EL (cell line): Measurements from ENCODE around the gene FUOM.
"Not testable (repeated sequence)": the region's sequence is repeated elsewhere in the genome, so short reads cannot be mapped to it uniquely, and the experiment has no call there.

Source experiments
- DNase-seq: peaks from one replicate; pipeline ENCODE4 v3.0.0-alpha.2; 2016

The FUOM gene

DNA sequence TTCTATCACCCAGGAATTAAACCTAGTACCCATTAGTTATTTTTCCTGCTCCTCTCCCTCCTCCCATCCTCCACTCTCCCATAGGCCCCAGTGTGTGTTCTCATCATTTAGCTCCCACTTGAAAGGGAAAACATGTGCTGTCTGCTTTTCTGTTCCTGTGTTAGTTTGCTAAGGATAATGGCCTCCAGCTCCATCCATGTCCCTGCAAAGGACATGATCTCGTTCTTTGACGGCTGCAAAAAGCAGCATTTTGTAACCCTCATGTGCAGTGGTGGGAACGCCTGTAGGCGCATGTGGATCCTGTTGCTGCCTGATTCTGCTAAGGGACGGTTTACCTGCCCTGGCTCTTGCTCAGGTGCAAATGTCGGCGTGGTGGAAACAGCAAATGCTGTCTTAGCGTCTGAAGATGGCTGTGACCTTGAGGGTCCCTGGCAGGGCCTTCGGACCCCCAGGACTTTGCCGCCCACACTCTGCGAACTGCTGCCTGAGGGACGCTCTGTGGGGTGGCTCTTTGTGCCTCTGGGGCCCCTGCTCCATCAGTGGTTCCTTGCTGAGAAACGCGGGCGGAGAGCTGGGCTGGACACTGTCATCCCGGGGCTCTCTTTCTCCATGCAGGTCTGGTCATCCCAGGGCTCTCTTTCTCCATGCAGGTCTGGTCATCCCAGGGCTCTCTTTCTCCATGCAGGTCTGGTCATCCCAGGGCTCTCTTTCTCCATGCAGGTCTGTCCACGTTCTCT, 30.6 kb upstream of the FUOM start:
- no peak for DNase-seq

DNA sequence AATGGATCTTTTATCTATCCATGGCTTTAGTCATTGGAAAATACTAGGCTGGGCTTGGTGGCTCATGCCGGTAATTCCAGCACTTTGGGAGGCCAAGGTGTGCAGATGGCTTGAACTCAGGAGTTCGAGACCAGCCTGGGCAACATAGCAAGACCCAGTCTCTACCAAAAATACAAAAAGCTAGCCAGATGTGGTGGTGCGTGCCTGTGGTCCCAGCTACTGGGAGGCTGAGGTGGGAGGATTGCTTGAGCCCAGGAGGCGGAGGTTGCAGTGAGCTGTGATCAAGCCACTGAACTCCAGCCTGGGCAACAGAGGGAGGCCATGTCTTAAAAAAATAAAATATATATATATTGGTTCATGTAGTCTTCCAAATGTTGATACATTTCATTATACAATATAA, 29.1 kb upstream of the FUOM start:
- not testable (repeated sequence) for DNase-seq

DNA sequence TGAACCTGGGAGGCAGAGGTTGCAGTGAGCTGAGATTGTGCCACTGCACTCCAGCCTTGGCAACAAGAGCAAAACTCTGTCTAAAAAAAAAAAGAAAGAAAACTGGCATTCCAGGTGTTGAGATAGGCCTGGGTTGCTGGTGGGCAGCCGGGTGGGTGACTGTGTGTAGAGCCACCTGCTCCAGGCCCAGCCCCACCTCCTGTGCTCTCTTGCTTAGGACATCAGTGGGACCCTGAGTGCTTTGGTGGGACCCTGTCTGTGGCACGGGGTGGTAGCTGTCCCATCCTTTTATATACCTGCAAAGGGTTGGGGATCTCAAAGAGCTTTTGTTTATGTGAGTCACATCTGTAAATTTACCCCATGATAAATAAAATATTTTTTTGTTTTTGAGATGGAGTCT, 27.4 kb upstream of the FUOM start:
- DNase-seq = no peak

DNA sequence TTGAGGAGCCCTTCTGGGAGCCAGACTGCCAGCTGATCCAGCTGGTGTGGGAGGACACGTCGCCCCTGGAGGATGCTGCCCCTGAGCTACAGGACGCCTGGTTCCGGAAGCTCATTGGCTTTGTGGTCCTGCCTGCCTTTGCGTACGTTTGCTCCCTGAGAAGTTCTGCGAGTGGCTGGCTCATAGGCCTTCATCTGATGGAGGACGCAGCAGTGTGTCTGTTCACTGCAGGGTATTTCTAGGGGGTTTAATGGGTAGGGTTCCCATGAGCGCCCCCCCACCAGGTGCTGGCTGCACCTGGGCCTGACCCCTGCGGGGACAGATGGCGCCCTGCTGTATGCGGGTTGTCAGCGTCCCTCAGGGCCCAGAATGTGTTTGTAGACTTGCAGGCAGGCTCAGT, 26.3 kb upstream of the FUOM start:
- no peak for DNase-seq

DNA sequence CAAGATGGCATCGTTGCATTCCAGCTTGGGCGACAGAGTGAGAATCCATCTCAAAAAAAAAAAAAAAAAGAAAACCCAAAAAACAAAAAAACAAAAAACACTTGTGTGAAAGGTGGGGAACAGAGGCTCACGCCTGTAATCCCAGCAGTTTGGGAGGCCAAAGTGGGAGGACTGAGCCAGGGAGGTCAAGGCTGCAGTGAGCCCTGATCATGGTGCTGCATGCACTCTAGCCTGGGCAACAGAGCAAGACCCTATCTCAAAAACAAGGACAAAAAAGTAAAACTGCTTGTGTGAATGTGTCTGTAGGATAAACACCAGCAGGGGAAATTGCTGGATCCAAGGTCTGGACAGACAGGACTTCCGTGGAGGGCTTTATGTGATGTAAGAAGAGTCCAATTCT, 25.7 kb upstream of the FUOM start:
- no peak for DNase-seq

DNA sequence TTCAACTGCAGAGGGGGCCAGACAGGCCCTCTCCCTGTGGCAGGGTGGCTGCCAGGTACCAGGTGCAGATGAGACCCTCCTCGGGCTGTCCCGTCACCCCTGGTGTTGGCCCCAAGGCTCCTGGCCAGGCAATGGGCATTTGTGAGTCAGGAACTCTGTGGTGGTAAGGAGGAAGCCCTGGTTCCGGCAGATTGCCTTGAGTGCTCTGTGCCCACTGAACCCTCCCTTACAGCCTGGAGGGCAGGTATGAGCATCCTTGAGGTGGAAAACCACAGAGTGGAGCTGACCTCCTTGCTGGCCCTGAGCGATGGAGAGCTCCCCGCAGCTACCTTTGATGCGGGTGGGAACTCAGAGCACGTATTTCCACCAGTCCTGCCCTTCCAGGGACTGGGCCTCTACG, 23.2 kb upstream of the FUOM start:
- DNase-seq = no peak

DNA sequence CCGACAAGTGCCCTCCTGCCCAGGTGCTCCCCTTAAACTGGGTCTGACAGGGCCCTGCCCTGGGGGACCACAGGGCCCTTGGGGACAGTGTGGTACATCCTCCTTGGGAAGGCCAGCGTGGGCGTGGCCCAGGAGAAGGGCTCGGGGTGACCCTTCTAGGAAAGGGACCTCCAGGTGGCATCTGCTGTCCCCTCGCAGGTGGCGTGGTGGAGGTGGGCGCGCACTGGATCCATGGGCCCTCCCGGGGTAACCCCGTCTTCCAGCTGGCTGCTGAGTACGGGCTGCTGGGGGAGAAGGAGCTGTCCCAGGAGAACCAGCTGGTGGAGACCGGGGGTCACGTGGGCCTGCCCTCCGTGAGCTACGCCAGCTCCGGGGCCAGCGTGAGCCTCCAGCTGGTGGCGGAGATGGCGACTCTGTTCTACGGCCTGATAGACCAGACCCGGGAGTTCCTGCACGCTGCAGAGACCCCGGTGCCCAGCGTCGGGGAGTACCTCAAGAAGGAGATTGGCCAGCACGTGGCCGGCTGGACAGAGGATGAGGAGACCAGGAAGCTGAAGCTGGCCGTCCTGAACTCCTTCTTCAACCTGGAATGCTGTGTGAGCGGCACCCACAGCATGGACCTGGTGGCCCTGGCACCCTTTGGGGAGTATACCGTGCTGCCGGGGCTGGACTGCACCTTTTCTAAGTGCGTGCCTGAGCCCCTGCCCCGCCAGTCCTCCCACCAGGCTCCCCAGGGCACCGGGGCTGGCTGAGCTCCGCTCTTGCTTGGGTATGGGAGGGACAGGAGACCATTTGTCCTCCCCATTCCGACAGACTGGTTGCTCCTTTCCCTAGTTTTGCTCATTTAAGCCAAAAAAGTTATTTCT, 22.2 kb upstream of the FUOM start:
- DNase-seq = no peak

DNA sequence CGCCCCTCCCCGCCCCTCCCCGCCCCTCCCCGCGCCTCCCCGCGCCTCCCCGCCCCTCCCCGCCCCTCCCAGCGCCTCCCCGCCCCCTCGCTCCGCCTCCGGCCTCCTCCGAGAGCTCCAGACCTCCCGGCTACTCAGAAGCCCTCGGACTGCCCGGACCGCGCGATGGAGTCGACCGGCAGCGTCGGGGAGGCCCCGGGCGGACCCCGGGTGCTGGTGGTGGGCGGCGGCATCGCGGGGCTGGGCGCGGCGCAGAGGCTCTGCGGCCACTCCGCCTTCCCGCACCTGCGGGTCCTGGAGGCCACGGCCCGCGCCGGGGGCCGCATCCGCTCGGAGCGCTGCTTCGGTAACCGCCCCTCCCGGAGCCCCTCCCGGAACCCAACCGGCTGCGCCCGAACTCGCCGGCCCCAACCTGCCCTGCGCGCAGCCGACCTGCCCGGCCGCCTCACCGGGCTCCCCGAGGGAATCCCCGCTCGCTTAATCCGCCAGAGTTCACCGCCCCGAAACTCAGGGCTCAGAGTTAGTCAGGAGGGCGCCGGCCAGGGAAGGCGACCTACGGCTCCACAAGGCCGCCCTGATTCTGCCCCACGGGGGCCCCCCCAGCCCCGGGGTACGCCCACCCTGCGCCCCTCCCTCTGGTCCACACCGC, 21.5 kb upstream of the FUOM start, which contains the start of gene PAOX:
PAOX (plus strand) TSS at position 111 of the 649 bp plus-strand sequence; CDS start at position 166, 55 bp downstream.
- peak; percentile 66 for DNase-seq

DNA sequence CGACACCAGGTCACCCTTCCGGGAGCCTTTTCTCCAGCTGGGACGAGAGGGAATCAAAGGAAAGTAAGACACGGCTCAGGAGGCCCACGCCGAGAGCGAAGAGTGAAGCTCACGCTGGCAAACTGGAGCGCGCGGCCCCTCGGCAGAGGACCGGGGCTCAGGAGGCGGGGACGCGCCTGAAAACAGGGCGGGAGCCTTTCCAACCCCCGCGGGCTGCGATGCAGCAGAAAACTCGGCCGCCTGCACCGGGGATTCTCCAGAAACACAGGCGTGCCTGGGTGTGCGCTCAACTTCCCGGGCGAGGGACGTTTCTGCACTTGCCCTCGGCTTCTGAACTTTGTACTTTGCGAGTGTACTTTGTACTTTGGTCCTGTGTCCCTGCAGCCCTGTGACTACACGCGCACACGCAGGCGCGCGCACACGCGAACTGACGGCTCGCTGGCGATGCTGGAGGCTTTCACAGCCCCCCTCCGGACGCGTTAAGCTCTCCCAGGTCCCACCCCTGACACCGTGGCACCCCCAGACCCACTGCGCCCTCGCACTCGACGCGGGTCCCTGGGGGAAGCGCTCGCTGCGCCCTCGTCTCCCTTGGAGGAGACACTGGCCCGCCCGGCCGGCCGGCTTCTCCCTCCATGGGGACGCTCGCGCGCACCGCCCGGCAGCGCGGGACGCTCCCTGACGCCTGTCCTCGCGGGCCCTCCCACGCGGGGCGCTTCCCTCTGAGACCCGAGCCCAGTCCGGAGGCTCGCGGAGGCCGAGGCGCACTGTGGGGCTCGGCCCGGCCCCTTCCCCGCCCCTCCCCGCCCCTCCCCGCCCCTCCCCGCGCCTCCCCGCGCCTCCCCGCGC, 20.7 kb upstream of the FUOM start:
- DNase-seq = peak; percentile 58

DNA sequence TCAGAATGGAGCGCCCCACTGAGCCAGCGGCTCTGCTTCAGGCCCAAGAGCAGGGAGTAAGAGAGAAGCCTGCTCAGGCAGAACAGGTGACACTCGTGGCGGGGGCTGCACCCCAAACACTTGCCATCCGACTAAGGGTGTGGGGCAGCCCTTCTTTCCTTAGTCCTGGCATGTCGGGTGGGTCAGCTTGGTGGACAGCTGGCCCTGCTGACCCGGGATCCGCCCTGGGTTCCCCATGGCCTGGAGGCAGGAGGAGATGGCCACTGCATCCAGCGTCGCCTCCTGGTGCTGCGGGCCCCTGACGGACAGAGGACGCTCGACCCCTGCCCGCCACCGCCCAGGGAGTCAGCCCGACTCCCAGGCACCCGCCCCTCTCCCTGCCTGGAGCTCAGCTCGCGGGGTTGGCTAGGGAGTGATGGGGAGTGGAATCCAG, 20.0 kb upstream of the FUOM start:
- no peak for DNase-seq

DNA sequence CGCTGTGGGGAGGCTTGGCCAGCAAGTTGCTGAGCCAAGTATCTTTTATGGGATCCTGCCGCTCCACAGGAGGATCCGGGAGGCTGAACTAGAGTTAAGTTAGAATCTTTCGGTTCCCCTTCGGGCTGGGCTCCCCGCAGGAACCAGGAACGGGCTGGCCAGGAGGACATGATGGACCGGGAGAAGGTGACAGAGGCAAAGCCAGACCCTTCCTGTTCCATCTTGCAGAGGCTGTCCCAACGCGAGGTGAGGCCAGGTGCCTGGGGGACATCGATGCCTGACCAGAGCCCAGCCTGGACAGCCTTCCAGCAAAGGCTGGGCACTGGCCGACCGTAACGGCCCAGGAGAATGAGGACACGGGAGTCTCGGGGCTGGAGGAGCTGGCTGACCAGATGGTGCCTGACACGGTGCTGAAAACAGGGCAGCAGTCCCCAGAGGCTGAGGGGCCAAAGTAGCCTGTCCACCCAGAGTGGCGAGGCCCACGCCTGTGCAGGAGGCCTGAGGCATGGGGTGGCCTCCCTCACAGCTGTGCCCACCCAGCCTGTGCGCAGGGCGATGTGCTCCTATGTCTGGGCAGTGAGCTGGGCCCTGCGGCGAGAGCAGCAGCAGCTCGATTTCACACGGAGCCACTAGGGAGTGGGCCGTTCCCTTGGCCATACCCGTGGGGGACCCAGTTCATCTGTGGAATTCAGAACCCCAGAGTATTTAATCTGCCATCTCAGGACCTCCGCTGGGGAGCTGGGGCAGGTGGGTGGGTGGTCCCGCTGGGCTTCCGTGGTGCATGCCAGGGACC, 19.4 kb upstream of the FUOM start:
- no peak for DNase-seq

DNA sequence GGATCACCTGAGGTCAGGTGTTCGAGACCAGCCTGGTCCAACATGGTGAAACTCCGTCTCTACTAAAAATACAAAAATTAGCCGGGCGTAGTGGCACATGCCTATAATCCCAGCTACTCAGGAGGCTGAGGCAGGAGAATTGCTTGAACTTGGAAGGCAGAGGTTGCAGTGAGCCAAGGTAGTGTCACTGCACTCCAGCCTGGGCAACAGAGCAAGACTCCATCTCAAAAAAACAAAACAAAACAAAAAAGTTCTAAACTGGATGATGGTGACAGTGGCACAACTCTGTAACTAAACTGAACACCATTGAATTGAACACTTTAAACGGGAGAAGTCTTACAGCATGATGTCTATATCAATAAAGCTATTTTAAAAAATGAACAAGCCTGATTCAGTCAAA, 18.4 kb upstream of the FUOM start:
- not testable (repeated sequence) for DNase-seq

DNA sequence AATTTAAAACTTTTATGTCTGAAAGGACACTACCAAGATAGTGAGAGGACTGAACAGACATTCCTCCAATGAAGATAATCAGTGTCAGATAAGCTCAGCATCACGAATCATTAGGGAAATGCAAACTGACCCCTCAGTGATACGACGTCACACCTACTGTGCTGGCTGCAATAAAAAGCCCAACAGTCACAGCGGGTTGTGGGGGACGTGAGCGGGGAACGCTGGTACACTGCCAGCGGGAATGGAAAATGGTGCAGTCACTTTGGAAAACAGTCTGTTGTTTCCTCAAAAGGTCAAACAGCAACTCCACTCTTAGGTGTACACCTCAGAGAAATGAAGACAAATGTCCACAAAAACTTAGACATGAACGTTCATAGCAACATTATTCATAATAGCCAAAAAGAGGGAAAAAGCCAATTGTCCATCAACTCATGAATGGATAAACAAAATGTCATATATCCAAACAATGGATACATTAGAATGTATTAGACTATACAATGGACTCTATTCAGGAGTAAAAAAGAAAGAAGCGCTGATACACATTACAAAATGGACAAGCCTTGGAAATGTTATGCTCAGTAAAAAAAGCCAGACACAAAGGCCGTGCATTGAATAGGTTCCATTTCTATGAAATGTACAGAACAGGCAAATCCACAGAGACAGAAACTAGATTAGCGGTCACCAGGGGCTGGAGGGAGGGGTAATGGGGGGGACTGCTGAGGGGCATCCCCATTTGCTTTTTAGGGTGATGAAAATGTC, 17.7 kb upstream of the FUOM start:
- DNase-seq = no peak

DNA sequence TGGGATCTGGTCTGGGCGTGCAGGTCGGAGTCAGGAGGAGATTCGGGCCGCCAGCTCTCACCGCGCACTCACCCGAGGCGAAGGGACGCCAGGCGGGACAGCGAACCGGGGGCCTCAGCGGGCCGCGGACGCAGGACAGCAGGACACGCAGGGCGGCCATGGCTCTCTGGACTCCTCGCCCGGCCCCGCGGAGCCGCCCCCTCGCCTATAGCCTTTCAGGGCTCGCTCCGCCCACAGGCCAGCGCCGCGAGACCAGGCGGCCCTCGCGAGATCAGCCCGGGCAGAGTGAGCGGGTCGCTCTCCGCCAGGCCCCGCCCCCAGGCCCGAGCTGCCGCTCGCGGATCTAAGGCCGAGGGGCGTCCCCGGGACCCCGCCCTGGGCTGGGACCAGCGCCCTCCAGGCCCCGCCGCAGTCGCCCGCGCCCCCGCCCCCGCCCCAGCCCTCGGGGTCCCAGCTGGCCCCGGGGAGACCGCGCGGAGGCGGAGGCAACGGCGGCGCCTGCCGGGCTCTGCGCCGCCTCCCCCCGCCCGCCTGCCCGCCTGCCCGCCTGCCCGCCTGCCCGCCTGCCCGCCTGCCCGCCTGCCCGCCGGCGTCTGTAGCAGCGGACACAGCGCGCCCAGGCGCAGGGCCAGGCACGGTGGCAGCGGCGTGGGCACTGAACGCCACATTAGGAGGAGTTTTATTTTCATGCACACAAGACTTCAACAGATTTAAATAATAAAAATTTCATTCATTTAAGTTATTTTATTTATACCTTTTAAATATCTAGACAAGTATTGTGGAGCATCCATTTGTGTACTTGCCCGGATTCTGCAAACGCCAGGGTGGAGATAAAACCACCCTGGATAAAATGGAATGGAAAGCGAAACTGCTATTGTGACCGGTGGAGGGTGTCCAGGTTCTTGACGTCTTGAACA, 15.6 kb upstream of the FUOM start, which contains the start of gene ECHS1:
ECHS1 (minus strand) TSS at position 181 of the 917 bp plus-strand sequence; CDS start at position 160, 21 bp downstream.
- DNase-seq = peak; percentile 92

DNA sequence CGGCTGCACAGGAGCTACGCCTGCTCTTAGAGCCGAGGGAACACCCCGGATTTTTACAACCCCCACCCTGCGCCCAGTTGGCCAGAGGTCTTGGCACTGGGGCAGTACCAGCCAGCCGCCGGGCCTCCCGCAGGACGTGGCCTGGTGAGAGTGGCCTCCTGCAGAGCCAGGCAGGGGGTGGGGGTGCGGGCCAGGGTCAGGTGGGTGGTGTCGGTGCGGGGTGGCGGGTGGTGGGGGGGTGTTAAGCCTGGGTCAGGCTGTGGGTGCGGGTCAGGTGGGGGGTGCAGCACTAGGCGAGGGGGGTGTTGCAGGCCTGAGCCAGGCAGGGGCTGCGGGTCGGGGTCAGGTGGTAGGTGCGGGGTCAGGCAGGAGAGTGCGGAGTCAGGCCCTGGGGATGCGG, 14.7 kb upstream of the FUOM start:
- DNase-seq = no peak

DNA sequence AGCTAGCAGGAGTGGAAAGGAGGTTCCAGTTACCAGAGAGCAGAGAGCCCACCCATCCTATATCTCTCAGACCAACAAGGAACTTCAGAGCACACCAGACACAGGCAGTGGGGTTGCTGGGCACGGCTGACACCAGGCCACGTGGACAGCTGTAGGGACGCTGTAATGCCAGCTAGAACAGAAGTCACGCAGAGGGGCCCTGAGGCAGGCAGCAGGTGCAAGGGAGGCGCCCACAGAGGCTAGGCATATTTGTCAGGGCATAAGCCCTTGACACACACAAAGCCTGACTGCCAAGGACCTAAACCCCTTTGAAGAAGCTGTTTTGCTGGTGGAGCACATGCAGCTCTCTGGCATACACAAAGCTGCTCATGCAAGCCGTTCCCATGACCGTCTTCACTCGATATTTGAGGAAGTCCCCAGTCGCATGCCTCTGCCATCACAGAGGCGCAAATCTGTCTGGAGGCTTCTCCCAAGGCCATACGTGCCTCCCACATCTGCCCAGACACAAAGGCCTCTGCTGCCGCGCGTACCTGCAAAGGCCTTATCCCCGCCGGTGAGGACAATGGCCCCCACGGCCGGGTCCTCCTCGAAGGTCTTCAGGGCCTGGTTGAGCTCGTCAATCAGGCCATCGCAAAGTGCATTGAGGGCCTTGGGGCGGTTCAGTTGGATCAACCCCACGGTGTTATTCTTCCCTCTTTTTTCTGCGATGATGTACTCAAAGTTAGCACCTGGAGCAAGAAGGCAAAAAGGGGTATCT, 12.4 kb upstream of the FUOM start:
- no peak for DNase-seq

DNA sequence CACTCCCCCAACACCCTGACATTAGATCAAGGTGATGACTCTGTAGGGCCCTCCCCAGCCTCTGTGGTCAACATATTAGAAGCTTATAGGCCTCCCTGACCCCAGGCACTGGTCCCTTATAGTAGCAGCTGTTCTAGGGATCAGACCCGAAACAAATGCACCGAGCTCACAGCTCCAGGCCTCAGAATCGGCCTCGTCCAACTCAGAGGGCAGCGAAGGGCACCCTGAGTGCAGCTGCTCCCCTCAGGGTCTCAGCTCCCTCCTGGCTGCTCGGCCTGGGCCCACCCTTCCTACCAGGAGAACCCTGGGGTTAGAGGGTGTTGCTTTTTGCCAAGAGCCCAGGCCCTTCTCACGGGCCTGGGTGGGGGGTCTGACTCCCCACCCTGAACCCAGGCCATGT, 10.3 kb upstream of the FUOM start:
- no peak for DNase-seq

DNA sequence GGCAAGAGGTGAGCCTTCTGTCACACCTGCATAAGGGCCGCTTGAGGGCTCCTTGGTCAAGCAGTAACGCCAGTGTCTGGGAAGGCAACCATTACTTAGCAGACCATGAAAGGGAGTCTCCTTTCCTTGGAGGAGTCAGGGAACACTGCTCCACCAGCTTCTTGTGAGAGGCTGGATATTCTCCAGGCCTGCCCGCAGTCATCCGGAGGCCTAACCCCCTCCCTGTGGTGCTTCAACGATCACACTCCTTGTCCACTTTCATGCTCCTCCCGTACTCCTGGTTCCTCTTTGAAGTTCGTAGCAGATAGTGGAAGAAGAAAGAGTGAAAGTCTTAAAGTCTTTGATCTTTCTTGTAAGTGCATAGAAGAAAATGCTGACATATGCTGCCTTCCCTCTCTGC, 9.6 kb upstream of the FUOM start:
- DNase-seq = not testable (repeated sequence)

DNA sequence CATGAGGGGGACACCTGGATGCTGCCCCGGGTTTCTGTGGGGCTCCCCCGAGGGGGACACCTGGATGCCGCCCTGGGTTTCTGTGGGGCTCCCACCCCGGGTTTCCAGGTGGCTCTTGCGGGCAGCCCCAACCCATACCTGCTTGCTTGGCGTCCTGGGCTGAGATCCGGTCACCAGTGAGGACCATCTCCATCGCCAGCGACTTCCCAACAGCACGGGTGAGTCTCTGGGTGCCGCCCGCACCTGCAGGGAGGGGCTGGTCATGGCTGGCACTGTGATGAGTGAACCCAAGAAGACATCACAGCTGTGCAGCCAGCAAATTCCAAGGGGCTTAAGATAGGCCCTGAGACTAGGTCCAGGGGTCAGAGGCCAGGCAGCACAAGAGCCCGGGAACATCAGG, 8.9 kb upstream of the FUOM start:
- DNase-seq = no peak
